NT2/D1 (cell line): ENCODE data around the gene TSPAN14.

Source experiments
- DNase-seq: peaks from one replicate; pipeline ENCODE4 v3.0.0-alpha.2; 2011; ENCODE audit warnings: low read depth, low spot score
- H3K27me3 ChIP-seq: 2 replicates; pipeline ENCODE4 v1.6.0; 2011; ENCODE audit warnings: mild to moderate bottlenecking; ENCODE audit not compliant: insufficient read length, insufficient read depth
- H3K36me3 ChIP-seq: 2 replicates; pipeline ENCODE4 v1.6.1; 2011; ENCODE audit warnings: mild to moderate bottlenecking, low read length, mixed read lengths; ENCODE audit not compliant: insufficient read depth, insufficient read length
- H3K4me1 ChIP-seq: 2 replicates; pipeline ENCODE4 v1.5.1; 2011; ENCODE audit not compliant: insufficient read depth, insufficient read length
- H3K4me3 ChIP-seq: 2 replicates; pipeline ENCODE4 v1.5.1; 2011; ENCODE audit warnings: low read depth; ENCODE audit not compliant: insufficient read length
- H3K9ac ChIP-seq: 2 replicates; pipeline ENCODE4 v1.6.0; 2011; ENCODE audit warnings: low read depth; ENCODE audit not compliant: insufficient read length
- H3K9me3 ChIP-seq: 2 replicates; pipeline ENCODE4 v1.5.1; 2011; ENCODE audit warnings: mild to moderate bottlenecking, low read length; ENCODE audit not compliant: insufficient read depth
- SUZ12 ChIP-seq: IDR thresholded peaks from 2 replicates; pipeline ENCODE4 v1.6.1; 2011; ENCODE audit not compliant: insufficient read length, insufficient read depth; ENCODE audit errors: extremely low read depth
- YY1 ChIP-seq: IDR thresholded peaks from 2 replicates; pipeline ENCODE4 v1.6.1; 2011; ENCODE audit not compliant: insufficient read length, insufficient read depth
- ZNF274 ChIP-seq: IDR thresholded peaks from 2 replicates; pipeline ENCODE4 v1.6.1; 2011; ENCODE audit warnings: mild to moderate bottlenecking, low read depth, low read length

The TSPAN14 gene

DNA sequence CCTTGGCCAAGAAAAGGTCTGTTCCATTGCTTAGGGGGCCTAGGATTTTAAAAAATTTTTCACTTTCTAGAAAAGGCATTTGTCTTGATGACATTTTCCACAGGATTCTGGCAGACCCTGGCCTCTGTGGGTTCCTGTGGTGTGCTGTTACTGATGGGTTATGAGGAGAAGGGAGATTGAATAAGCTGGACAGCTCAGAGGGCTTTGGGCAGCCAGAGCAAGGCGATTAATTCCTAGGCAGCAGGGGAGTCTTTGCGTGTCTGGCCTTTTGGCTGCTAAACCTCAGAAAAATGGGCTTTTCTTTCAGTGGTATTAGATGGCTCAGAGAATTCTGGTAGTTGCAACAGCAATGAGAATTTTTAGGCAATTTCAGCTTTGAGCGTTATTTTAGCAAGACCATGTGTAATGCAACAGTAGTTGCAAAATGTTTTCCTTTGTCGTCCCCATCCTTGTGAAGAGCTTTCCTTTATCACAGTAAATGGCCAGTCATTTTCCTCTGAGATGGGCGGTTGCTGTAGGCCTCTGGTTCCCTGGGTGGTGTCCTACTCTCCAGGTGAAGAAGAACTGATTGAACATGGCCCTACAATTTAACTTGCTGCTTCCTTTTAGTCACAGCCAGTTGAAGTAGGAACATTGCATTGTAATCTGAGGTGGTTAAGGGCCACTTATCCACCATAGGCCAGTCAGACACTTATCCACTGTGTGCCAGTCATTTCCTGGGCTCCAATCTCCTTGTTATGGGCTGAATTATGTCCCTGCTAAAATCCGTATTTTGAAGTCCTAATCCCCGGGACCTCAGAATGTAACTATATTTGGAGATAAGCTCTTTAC lies 126.7 kb downstream of the TSPAN14 start:
- H3K9ac ChIP-seq = no peak overlapping the region
- no peak overlapping the region for H3K4me3 ChIP-seq
- no peak for DNase-seq
- no peaks in the 10 kb centered on the region; the same call in 1 of the 2 replicates for H3K9me3 ChIP-seq
- H3K4me1 ChIP-seq = no peaks in the 10 kb centered on the region
- TF ChIP-seq ZNF274 = no peak
- no peak for TF ChIP-seq YY1
- no peak for TF ChIP-seq SUZ12
- H3K27me3 ChIP-seq = no peaks in the 10 kb centered on the region
- H3K36me3 ChIP-seq = no peaks in the 10 kb centered on the region

DNA sequence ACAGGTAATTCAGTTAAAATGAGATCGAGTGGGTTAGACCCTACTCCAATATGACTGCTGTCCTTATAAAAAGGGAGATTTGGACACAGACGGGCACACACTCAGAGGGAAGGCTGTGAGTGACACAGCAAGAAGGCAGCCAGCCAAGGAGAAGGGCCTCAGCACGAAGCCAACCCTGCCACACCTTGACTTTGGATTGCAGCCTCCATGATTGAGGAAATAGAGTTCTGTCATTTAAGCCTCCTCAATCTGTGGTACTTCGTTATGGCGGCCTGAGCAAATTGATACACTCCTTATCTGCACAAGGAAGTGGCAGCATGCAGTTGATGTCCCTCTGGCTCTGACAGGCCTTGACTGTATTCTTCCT lies 127.3 kb downstream of the TSPAN14 start:
- no peaks in the 10 kb centered on the region for H3K27me3 ChIP-seq

DNA sequence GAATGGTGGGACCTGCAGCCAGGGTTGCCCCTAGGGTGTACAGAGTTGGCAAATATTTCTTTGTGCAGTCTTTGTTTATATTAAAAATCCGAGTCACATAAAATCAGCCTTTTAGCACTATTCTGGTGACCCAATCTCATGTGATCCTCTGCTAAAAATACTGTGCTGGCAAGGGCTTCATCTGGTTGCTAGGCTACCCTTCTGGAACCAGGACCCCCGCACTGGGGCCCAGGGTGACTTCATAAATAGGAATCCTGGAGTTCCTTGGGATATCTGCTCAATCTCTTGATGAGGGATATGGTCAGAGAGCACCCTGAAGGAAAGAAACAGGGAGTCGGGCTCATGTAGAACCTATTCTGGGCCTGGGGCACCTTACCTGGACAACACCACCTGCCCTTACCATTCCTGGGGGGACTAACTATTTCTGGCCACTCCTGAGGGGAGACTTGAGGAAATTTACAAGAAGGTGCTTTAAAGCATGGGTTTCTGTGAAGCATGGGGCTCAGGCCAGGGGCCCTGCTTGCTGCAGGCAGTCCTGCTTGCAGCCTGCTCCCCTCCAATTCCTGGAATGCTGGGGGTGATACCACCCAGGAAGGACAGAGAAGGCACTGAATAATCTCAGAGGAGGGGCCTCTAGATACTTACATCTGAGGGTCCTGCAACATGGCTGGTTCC lies 128.3 kb downstream of the TSPAN14 start:
- Histone ChIP-seq H3K4me3 (no peak overlapping the region), H3K9me3 (no peaks in the 10 kb centered on the region), H3K9ac (no peak overlapping the region), H3K27me3 (no peaks in the 10 kb centered on the region), H3K36me3 (no peaks in the 10 kb centered on the region), H3K4me1 (no peaks in the 10 kb centered on the region)
- no peak for DNase-seq
- TF ChIP-seq ZNF274 (no peak), SUZ12 (no peak), YY1 (no peak)

More for the DNA sequence above, 127.3 kb downstream of the TSPAN14 start:
- H3K4me1 ChIP-seq = no peaks in the 10 kb centered on the region
- no peak overlapping the region for H3K9ac ChIP-seq
- H3K9me3 ChIP-seq = no peaks in the 10 kb centered on the region; the same call in 1 of the 2 replicates
- no peaks in the 10 kb centered on the region for H3K36me3 ChIP-seq
- no peak overlapping the region for H3K4me3 ChIP-seq
- TF ChIP-seq ZNF274 (no peak), YY1 (no peak), SUZ12 (no peak)
- no peak for DNase-seq
